Measurements from ENCODE around the gene UBE2G2.
A peak's percentile ranks its signal among the peaks of the same experiment; 100 is the strongest.

The UBE2G2 gene

GRCh38 chr21:44757731-44758130, 43.9 kb downstream of the UBE2G2 start:
- DNase-seq (ENCODE audit: low spot score), result no peak
- Histone ChIP-seq H3K27me3 (ENCODE audit: control insufficient read depth in 3 of 3, insufficient read depth in 3 of 3, low read depth in 1 of 3, low read length in 3 of 3) (no peaks in the 10 kb centered on the region), H2AFZ (ENCODE audit: low read length) (no peak overlapping the region), H4K8ac (ENCODE audit: low read depth, low read length) (no peak overlapping the region), H3K4me2 (ENCODE audit: insufficient read depth, low read length, poor library complexity, severe bottlenecking) (no peak overlapping the region), H3K9ac (ENCODE audit: low read depth, low read length, poor library complexity) (no peak overlapping the region), H3K36me3 (replicated peaks in 1 of 2; ENCODE audit: control insufficient read depth in 2 of 2, insufficient read depth in 2 of 2, low read length in 2 of 2) (no peaks in the 10 kb centered on the region), H3K4ac (ENCODE audit: low read length) (no peak overlapping the region), H2BK5ac (ENCODE audit: low read length) (peak overlapping the region; percentile 55), H2BK12ac (ENCODE audit: low read length) (no peak overlapping the region), H3K9me3 (replicated peaks in 1 of 2; ENCODE audit: control insufficient read depth in 2 of 2, insufficient read depth in 1 of 2, low read depth in 1 of 2, low read length in 2 of 2) (peaks cover 0 to 5% of the 10 kb centered on the region in 2 donors), H2BK120ac (ENCODE audit: low read depth, low read length) (no peak overlapping the region), H3K79me1 (ENCODE audit: low read depth, low read length) (no peaks in the 10 kb centered on the region), H3K27ac (replicated peaks; ENCODE audit: low read length) (no peak overlapping the region), H3K23ac (ENCODE audit: low read depth, low read length, poor library complexity) (no peak overlapping the region), H2AK5ac (ENCODE audit: low read depth, low read length) (peak overlapping the region; percentile 79), H3K14ac (ENCODE audit: low read length) (no peak overlapping the region), H4K91ac (ENCODE audit: low read depth, low read length, poor library complexity) (no peak overlapping the region), H3K18ac (ENCODE audit: low read length) (no peak overlapping the region), H2BK15ac (ENCODE audit: low read length) (no peak overlapping the region), H3K4me3 (ENCODE audit: low read length in 2 of 2) (no peak overlapping the region), H3K4me1 (ENCODE audit: control insufficient read depth in 2 of 2, insufficient read depth in 1 of 2, low read depth in 1 of 2, low read length in 2 of 2) (peaks cover 0 to 1% of the 10 kb centered on the region in 2 donors)
- no CpG with 5 or more reads among the region's 6 CpGs for WGBS, 2 donors (ENCODE audit: extremely low coverage in 2 of 2, insufficient read length in 2 of 2, insufficient replicate concordance in 1 of 2)

GRCh38 chr21:44756423-44757185, 45.0 kb downstream of the UBE2G2 start:
- Histone ChIP-seq H3K36me3 (replicated peaks in 1 of 2; ENCODE audit: control insufficient read depth in 2 of 2, insufficient read depth in 2 of 2, low read length in 2 of 2) (no peaks in the 10 kb centered on the region), H3K23ac (ENCODE audit: low read depth, low read length, poor library complexity) (no peak overlapping the region), H2AK5ac (ENCODE audit: low read depth, low read length) (no peak overlapping the region), H4K8ac (ENCODE audit: low read depth, low read length) (no peak overlapping the region), H2AFZ (ENCODE audit: low read length) (no peak overlapping the region), H3K79me1 (ENCODE audit: low read depth, low read length) (no peaks in the 10 kb centered on the region), H3K4me3 (ENCODE audit: low read length in 2 of 2) (no peak overlapping the region), H2BK5ac (ENCODE audit: low read length) (no peak overlapping the region), H4K91ac (ENCODE audit: low read depth, low read length, poor library complexity) (no peak overlapping the region), H3K27me3 (ENCODE audit: control insufficient read depth in 3 of 3, insufficient read depth in 3 of 3, low read depth in 1 of 3, low read length in 3 of 3) (no peaks in the 10 kb centered on the region), H3K27ac (replicated peaks; ENCODE audit: low read length) (no peak overlapping the region), H3K4ac (ENCODE audit: low read length) (no peak overlapping the region), H3K4me1 (ENCODE audit: control insufficient read depth in 2 of 2, insufficient read depth in 1 of 2, low read depth in 1 of 2, low read length in 2 of 2) (peaks cover 0 to 2% of the 10 kb centered on the region in 2 donors), H2BK120ac (ENCODE audit: low read depth, low read length) (no peak overlapping the region), H3K4me2 (ENCODE audit: insufficient read depth, low read length, poor library complexity, severe bottlenecking) (no peak overlapping the region), H3K9me3 (replicated peaks in 1 of 2; ENCODE audit: control insufficient read depth in 2 of 2, insufficient read depth in 1 of 2, low read depth in 1 of 2, low read length in 2 of 2) (peaks cover 0 to 4% of the 10 kb centered on the region in 2 donors), H3K14ac (ENCODE audit: low read length) (no peak overlapping the region), H3K9ac (ENCODE audit: low read depth, low read length, poor library complexity) (no peak overlapping the region), H3K18ac (ENCODE audit: low read length) (no peak overlapping the region), H2BK12ac (ENCODE audit: low read length) (no peak overlapping the region), H2BK15ac (ENCODE audit: low read length) (no peak overlapping the region)
- no CpG with 5 or more reads among the region's 23 CpGs for WGBS, 2 donors (ENCODE audit: extremely low coverage in 2 of 2, insufficient read length in 2 of 2, insufficient replicate concordance in 1 of 2)
- no peak for DNase-seq (ENCODE audit: low spot score)

GRCh38 chr21:44755227-44755626, 46.4 kb downstream of the UBE2G2 start:
- H3K18ac ChIP-seq (ENCODE audit: low read length), result no peak overlapping the region
- no peak overlapping the region for H4K91ac ChIP-seq (ENCODE audit: low read depth, low read length, poor library complexity)
- no peak overlapping the region for H2BK5ac ChIP-seq (ENCODE audit: low read length)
- peak overlapping the region; percentile 9 for H2AFZ ChIP-seq (ENCODE audit: low read length)
- no peak overlapping the region for H2BK12ac ChIP-seq (ENCODE audit: low read length)
- peaks cover 2 to 6% of the 10 kb centered on the region in 2 donors for H3K4me1 ChIP-seq (ENCODE audit: control insufficient read depth in 2 of 2, insufficient read depth in 1 of 2, low read depth in 1 of 2, low read length in 2 of 2)
- no peak overlapping the region for H3K23ac ChIP-seq (ENCODE audit: low read depth, low read length, poor library complexity)
- H4K8ac ChIP-seq (ENCODE audit: low read depth, low read length), result no peak overlapping the region
- H3K9me3 ChIP-seq (replicated peaks in 1 of 2; ENCODE audit: control insufficient read depth in 2 of 2, insufficient read depth in 1 of 2, low read depth in 1 of 2, low read length in 2 of 2), result peaks cover 0 to 4% of the 10 kb centered on the region in 2 donors
- no peak overlapping the region for H3K14ac ChIP-seq (ENCODE audit: low read length)
- H3K4me2 ChIP-seq (ENCODE audit: insufficient read depth, low read length, poor library complexity, severe bottlenecking), result no peak overlapping the region
- no peak overlapping the region for H2BK120ac ChIP-seq (ENCODE audit: low read depth, low read length)
- no peak overlapping the region for H2AK5ac ChIP-seq (ENCODE audit: low read depth, low read length)
- no peaks in the 10 kb centered on the region for H3K79me1 ChIP-seq (ENCODE audit: low read depth, low read length)
- DNase-seq (ENCODE audit: low spot score), result no peak
- no peak overlapping the region for H3K27ac ChIP-seq (replicated peaks; ENCODE audit: low read length)
- WGBS, 2 donors (ENCODE audit: extremely low coverage in 2 of 2, insufficient read length in 2 of 2, insufficient replicate concordance in 1 of 2), result no CpG with 5 or more reads among the region's 5 CpGs
- H3K4ac ChIP-seq (ENCODE audit: low read length), result no peak overlapping the region
- H3K4me3 ChIP-seq (ENCODE audit: low read length in 2 of 2), result no peak overlapping the region
- no peaks in the 10 kb centered on the region for H3K36me3 ChIP-seq (replicated peaks in 1 of 2; ENCODE audit: control insufficient read depth in 2 of 2, insufficient read depth in 2 of 2, low read length in 2 of 2)
- H3K27me3 ChIP-seq (ENCODE audit: control insufficient read depth in 3 of 3, insufficient read depth in 3 of 3, low read depth in 1 of 3, low read length in 3 of 3), result peaks cover 0 to 3% (median 0%) of the 10 kb centered on the region in 3 experiments
- H2BK15ac ChIP-seq (ENCODE audit: low read length), result no peak overlapping the region
- no peak overlapping the region for H3K9ac ChIP-seq (ENCODE audit: low read depth, low read length, poor library complexity)

- H3K9me3 ChIP-seq (replicated peaks in 1 of 2; ENCODE audit: control insufficient read depth in 2 of 2, insufficient read depth in 1 of 2, low read depth in 1 of 2, low read length in 2 of 2), result peaks cover 0 to 4% of the 10 kb centered on the region in 2 donors
- no peak overlapping the region for H2BK5ac ChIP-seq (ENCODE audit: low read length)
- no peak overlapping the region for H3K23ac ChIP-seq (ENCODE audit: low read depth, low read length, poor library complexity)
- H3K4me1 ChIP-seq (ENCODE audit: control insufficient read depth in 2 of 2, insufficient read depth in 1 of 2, low read depth in 1 of 2, low read length in 2 of 2), result peaks cover 2 to 12% of the 10 kb centered on the region in 2 donors
- H3K18ac ChIP-seq (ENCODE audit: low read length), result no peak overlapping the region
- H3K14ac ChIP-seq (ENCODE audit: low read length), result no peak overlapping the region
- peaks cover 0 to 9% (median 0%) of the 10 kb centered on the region in 3 experiments for H3K27me3 ChIP-seq (ENCODE audit: control insufficient read depth in 3 of 3, insufficient read depth in 3 of 3, low read depth in 1 of 3, low read length in 3 of 3)
- H4K8ac ChIP-seq (ENCODE audit: low read depth, low read length), result no peak overlapping the region
- no peak overlapping the region for H4K91ac ChIP-seq (ENCODE audit: low read depth, low read length, poor library complexity)
- H3K27ac ChIP-seq (replicated peaks; ENCODE audit: low read length), result no peak overlapping the region
- no peak overlapping the region for H3K4ac ChIP-seq (ENCODE audit: low read length)
- no peak overlapping the region for H3K4me2 ChIP-seq (ENCODE audit: insufficient read depth, low read length, poor library complexity, severe bottlenecking)
- H2BK120ac ChIP-seq (ENCODE audit: low read depth, low read length), result no peak overlapping the region
- H2BK12ac ChIP-seq (ENCODE audit: low read length), result no peak overlapping the region
- H2BK15ac ChIP-seq (ENCODE audit: low read length), result no peak overlapping the region
- no peaks in the 10 kb centered on the region for H3K79me1 ChIP-seq (ENCODE audit: low read depth, low read length)
- no peak overlapping the region for H2AFZ ChIP-seq (ENCODE audit: low read length)
- H3K4me3 ChIP-seq (ENCODE audit: low read length in 2 of 2), result no peak overlapping the region
- no peak overlapping the region for H2AK5ac ChIP-seq (ENCODE audit: low read depth, low read length)
- H3K9ac ChIP-seq (ENCODE audit: low read depth, low read length, poor library complexity), result peak overlapping the region; percentile 27
- no peak for DNase-seq (ENCODE audit: low spot score)
- no peaks in the 10 kb centered on the region for H3K36me3 ChIP-seq (replicated peaks in 1 of 2; ENCODE audit: control insufficient read depth in 2 of 2, insufficient read depth in 2 of 2, low read length in 2 of 2)
- WGBS, 2 donors (ENCODE audit: extremely low coverage in 2 of 2, insufficient read length in 2 of 2, insufficient replicate concordance in 1 of 2), result no CpG with 5 or more reads among the region's 19 CpGs
Measured at GRCh38 chr21:44753357-44753756, 48.3 kb downstream of the UBE2G2 start.
